Activated naive CD4-positive, alpha-beta T cell (primary cell): ENCODE measurements around the gene TYW1.
"Not testable (repeated sequence)": the region's sequence is repeated elsewhere in the genome, so short reads cannot be mapped to it uniquely, and the experiment has no call there.

Experiments
- DNase-seq, 4 experiments: peaks; one replicate each; lab custom pipeline; 2025; lab: John Stamatoyannopoulos, UW

TYW1 gene, protein sequence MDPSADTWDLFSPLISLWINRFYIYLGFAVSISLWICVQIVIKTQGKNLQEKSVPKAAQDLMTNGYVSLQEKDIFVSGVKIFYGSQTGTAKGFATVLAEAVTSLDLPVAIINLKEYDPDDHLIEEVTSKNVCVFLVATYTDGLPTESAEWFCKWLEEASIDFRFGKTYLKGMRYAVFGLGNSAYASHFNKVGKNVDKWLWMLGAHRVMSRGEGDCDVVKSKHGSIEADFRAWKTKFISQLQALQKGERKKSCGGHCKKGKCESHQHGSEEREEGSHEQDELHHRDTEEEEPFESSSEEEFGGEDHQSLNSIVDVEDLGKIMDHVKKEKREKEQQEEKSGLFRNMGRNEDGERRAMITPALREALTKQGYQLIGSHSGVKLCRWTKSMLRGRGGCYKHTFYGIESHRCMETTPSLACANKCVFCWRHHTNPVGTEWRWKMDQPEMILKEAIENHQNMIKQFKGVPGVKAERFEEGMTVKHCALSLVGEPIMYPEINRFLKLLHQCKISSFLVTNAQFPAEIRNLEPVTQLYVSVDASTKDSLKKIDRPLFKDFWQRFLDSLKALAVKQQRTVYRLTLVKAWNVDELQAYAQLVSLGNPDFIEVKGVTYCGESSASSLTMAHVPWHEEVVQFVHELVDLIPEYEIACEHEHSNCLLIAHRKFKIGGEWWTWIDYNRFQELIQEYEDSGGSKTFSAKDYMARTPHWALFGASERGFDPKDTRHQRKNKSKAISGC

DNA sequence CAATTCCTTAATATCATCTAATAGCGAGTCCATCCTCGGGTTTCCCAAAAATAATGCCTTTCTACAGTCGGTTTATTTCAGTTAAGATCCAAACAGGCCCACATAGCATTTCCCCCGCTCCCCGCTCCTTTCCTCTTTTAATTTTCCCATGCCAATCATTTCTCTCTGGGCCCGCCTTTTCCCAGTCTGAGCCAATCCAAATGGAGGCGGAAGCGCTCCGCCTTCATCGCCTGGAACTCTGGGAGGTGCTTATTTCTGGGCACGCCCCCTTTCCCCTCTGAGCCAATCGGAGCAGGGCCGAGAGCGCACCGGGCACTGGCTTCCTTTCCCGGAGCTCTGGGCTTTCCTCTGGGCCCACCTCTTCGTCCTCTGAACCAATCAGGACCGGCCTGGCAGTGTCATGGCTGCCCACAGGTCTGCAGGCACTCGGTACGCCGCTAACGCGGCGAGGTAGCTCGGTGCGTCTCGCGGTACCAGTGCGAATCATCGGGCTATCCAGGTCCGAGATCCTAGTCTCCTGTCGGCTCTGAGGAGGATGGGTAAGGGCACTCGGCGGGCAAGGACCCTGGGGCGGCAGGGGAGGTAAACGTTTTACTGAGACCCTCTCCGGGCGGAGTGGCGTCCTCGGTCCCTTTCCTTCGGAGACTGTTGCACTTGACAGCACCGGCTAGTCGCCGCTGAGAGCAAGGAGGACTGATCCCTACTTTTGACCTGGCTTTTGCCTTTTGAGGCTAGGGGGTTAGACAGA is at the start of gene TYW1:
TYW1 (plus strand) TSS at position 390 of the 748 bp plus-strand sequence; CDS start at position 536, 146 bp downstream.
- peak; percentile 92 to 97 (median 96) for DNase-seq

- no peak for DNase-seq
Measured at GRCh38 chr7:66948480-66949109, 48.0 kb upstream of the TYW1 start.

DNA sequence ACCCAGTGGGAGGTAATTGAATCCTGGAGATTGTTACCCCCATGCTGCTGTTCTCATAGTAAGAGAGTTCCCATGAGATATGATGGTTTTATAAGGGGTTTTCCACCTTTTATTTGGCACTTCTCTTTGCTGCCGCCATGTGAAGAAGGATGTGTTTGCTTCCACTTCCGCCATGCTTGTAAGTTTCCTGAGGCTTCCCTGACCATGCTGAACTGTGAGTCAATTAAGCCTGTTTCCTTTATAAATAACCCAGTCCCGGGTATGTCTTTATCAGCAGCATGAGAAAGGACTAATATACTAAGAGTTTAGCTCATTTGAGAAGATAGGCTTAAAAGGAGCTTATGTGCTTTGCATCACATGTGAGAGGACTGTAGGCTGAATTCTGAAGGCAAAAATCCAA is 46.3 kb upstream of the TYW1 start:
- no peak for DNase-seq

DNA sequence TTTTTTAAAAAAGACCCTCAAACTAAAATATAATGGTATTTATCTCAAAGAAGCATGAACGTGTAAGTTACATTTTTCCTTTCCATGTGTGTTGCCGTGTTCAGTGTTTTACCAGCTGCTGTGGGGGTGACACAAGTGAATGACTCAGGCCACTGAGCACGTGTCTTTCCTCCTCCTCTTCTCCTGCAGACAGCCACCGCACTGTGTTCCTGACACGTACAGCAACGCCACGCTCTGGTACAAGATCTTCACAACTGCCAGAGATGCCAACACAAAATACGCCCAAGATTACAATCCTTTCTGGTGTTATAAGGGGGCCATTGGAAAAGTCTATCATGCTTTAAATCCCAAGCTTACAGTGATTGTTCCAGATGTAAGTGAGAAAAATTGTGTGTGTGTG is 45.9 kb upstream of the TYW1 start:
- DNase-seq, result no peak

- no peak for DNase-seq
Measured at GRCh38 chr7:66952343-66953043, 44.1 kb upstream of the TYW1 start.

DNA sequence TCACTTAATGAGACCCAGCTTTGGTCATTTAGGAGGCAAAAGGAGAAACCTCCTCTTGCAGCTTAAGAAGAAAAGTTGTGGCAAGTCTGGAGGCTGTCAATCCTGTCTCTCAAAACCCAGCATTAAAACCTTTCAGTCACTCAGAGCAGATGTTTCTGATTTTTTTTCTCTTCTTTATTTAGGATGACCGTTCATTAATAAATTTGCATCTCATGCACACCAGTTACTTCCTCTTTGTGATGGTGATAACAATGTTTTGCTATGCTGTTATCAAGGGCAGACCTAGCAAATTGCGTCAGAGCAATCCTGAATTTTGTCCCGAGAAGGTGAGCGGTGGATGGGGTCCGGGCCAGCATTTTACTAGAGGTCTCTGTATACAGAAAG is 43.6 kb upstream of the TYW1 start:
- no peak for DNase-seq

GRCh38 chr7:66957595-66958290 is 38.9 kb upstream of the TYW1 start:
- DNase-seq, result no peak

DNA sequence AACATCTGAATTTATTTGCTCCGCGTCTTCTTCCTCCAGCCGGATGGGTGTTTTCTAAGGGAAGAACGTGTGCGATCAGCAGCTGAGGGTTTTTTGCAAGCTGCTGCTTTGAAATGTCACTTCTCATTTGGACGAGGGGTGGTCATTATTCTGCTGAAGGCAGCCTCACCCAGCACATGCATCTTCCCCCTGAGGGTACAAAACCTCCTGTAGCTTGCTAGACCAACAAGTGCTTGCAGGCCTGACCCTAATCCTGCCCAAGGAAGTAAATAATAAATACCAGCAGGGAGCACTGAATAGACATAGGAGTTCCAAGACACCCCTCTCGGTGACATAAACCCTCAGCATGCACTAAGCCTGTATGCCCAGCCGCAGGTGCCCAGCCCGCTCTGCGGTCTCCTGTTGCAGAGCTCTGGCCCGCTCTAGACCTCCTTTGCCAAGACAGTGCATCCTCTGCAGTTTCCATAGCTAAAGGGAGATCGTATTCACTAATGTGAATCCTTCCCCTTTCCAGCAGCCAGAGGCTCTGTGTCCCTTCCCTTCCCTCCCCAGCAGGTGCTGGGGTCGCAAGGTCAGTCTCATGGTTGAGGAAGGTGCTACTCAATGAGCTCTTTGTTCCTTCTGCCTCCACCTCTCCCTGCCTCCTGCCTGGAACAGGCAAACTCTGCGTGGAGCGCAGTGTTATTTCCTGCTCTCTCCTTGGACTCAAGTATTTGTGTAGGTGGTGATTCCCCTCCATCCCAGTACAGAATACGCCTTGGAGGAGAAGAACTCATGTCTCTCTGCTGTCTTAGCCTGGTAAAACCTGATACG is 37.9 kb upstream of the TYW1 start:
- DNase-seq, result no peak

DNA sequence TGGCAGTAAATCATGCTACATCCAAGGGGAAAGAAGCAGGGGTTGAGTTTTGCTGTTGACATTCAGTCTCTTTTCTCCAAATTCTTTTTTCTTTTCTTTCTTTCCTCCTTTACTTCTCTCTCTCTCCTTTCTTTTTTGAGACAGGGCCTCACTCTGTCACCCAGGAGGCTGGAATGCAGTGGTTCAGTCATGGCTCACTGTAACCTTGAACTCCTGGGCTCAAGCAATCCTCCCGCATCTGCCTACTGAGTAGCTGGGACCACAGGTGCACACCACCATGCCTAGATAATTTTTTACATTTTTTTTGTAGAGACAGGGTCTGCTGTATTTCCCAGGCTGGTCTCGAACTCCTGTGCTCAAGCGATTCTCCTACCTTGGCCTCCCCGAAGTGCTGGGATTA is 36.4 kb upstream of the TYW1 start:
- no peak for DNase-seq

- DNase-seq, result no peak
Measured at GRCh38 chr7:66961096-66961495, 35.5 kb upstream of the TYW1 start.

GRCh38 chr7:66964411-66964810 is 32.2 kb upstream of the TYW1 start:
- DNase-seq, result no peak

GRCh38 chr7:66967029-66967428 is 29.6 kb upstream of the TYW1 start:
- no peak for DNase-seq

GRCh38 chr7:66969001-66969400 is 27.6 kb upstream of the TYW1 start:
- DNase-seq, result not testable (repeated sequence)

- no peak for DNase-seq
Measured at GRCh38 chr7:66970310-66970709, 26.3 kb upstream of the TYW1 start.

DNA sequence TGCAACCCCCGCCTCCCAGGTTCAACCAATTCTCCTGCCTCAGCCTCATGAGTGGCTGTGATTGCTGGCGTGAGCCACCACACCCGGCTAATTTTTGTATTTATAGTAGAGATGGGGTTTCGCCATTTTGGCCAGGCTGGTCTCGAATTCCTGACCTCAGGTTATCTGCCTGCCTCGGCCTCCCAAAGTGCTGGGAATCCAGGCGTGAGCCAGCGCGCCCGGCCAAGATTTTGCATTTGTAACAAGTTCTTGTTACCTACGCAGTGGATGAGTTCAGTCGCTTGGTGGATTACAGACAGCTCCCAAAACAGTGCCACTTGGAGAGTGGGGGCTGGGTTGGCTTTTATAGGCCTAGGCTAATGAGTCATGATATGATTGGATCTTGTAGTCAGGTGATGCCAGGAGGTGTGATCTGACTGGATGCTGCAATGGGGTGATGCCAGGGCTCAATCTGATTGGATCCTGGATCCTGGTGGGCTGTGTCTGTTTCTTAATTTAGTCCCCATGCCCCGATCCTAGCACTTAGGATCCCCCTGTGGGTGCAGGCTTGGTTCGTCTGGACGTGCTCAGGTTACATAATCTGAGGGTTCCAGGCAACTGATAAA is 21.5 kb upstream of the TYW1 start:
- no peak for DNase-seq

DNA sequence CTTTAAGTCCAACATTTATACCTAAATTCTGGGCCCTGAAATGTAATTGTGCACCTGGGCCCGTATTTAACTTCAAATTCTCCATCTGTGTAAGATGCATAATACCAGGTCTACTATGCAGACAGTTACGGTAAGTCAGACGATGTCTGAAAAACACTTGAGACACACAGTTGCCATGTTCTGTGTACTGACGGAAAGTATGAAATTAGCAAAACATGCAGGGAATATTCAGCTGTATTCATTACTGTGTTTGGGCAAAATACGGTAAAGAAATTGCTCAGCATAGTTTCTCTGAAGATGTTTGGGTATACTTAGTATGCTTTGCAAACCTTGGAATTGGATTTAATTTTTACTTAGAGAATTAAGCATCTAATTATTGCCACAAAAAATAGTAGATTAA is 18.3 kb upstream of the TYW1 start:
- DNase-seq, result not testable (repeated sequence)

DNA sequence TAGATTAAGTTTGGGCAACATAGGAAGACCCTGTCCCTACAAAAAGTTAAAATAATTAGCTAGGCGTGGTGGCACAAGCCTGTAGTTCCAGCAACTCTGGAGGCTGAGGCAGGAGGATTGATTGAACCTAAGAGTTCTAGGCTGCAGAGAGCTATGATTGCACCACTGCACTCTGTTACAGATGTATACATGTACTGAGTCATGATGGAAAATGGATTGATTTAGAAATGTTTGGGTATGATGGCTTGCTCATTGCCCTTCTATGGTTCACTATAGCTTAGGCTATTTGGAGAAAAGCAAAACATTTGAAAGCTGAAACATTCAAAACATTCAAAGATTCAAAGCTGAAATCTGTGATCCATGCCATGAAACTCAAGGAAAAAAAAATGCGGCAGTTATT is 17.6 kb upstream of the TYW1 start:
- DNase-seq, result not testable (repeated sequence)

GRCh38 chr7:66980336-66980735 is 16.3 kb upstream of the TYW1 start:
- DNase-seq, result not testable (repeated sequence)

- DNase-seq, result not testable (repeated sequence)
Measured at GRCh38 chr7:66989552-66989951, 7.1 kb upstream of the TYW1 start.

- DNase-seq, result not testable (repeated sequence)
Measured at GRCh38 chr7:66994051-66994450, 2.6 kb upstream of the TYW1 start.
